ENCODE measurements around the gene NAA80.

- TF ChIP-seq, protein P1, sequence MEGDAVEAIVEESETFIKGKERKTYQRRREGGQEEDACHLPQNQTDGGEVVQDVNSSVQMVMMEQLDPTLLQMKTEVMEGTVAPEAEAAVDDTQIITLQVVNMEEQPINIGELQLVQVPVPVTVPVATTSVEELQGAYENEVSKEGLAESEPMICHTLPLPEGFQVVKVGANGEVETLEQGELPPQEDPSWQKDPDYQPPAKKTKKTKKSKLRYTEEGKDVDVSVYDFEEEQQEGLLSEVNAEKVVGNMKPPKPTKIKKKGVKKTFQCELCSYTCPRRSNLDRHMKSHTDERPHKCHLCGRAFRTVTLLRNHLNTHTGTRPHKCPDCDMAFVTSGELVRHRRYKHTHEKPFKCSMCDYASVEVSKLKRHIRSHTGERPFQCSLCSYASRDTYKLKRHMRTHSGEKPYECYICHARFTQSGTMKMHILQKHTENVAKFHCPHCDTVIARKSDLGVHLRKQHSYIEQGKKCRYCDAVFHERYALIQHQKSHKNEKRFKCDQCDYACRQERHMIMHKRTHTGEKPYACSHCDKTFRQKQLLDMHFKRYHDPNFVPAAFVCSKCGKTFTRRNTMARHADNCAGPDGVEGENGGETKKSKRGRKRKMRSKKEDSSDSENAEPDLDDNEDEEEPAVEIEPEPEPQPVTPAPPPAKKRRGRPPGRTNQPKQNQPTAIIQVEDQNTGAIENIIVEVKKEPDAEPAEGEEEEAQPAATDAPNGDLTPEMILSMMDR (IDR thresholded peaks at IDR 0.05): no peak
- no peak for TF ChIP-seq POLR2A (IDR thresholded peaks at IDR 0.05)
Measured at GRCh38 chr3:50341996-50342650, 42.9 kb upstream of the NAA80 start.

Measured in body of pancreas (tissue), 4 donors.